K562 (cell line): Measurements from ENCODE around the gene MAP3K6. TPM values are rescaled to one million over a fixed set of nuclear protein-coding genes. Genes with fewer than 3 reads are reported as not detected.

Experiments used
- HCFC1 ChIP-seq: IDR thresholded peaks from 2 replicates; pipeline ENCODE4 v1.6.1; 2012; ENCODE audit warnings: low read depth, low read length, improper control_type of control experiment
- HMBOX1 ChIP-seq: sonication (generic); IDR thresholded peaks from 2 replicates; pipeline ENCODE4 v1.6.1; 2016
- JUND ChIP-seq, 2 experiments: IDR thresholded peaks; 2 replicates in 1 of 2; 3 replicates in 1 of 2; pipeline ENCODE4 v1.6.1; 2011; ENCODE audit warnings: borderline replicate concordance in 2 of 2, low read depth in 2 of 2, low read length in 2 of 2, improper control_type of control experiment in 1 of 2, missing biosample characterization in 1 of 2, missing genetic modification characterization in 1 of 2, missing genetic modification reagents in 1 of 2
- LCOR ChIP-seq: sonication (generic); formaldehyde crosslinking; IDR thresholded peaks from 2 replicates; pipeline ENCODE4 v1.8.0; 2022; ENCODE audit warnings: mild to moderate bottlenecking, missing genetic modification reagents
- MIER1 ChIP-seq: fragments of 450-650 bp; IDR thresholded peaks from 2 replicates; pipeline ENCODE4 v1.6.1; 2016; ENCODE audit warnings: antibody characterized with exemption, mild to moderate bottlenecking, low read depth
- MYBL2 ChIP-seq, 2 experiments: fragments of 450-650 bp in 1 of 2; sonication (generic) in 1 of 2; formaldehyde crosslinking in 1 of 2; IDR thresholded peaks; 2 replicates each; pipeline versions ENCODE4 v1.6.1 to v1.8.1; 2017 to 2022; ENCODE audit warnings: borderline replicate concordance in 1 of 2, inconsistent platforms in 1 of 2, low read depth in 1 of 2, mild to moderate bottlenecking in 1 of 2, missing genetic modification reagents in 1 of 2, moderate library complexity in 1 of 2
- PRDM10 ChIP-seq: fragments of 450-650 bp; IDR thresholded peaks from 2 replicates; pipeline ENCODE4 v1.6.1; 2018; ENCODE audit not compliant: partially characterized antibody
- SPI1 ChIP-seq: IDR thresholded peaks from 2 replicates; pipeline ENCODE4 v1.6.1; 2011; ENCODE audit warnings: low read depth, low read length, control low read depth, borderline replicate concordance
- ZBTB12 ChIP-seq: fragments of 250-450 bp; sonication (Bioruptor Pico); IDR thresholded peaks from 2 replicates; pipeline ENCODE4 v1.4.0; 2020
- polyA plus RNA-seq, 8 experiments: library from polyadenylated mRNA; depleted of rRNA in 4 of 8; stranded (reverse) in 5 of 8; unstranded in 3 of 8; fragments of >200 nt; fragmentation: Nextera tagmentation in 2 of 8; fragmentation: Illumina TruSeq in 1 of 8; extraction: Ambion mirVana in 2 of 8; extraction: Trizol in 1 of 8; gene quantifications; 2 replicates each; pipeline versions ENCODE4 v1.2.1 to v1.2.3, GENCODE V29; 2011 to 2014; ENCODE audit warnings: inconsistent platforms in 1 of 8, missing spikeins in 1 of 8
- total RNA-seq, 7 experiments: library from RNA; depleted of rRNA in 6 of 7; stranded (reverse); fragments of >200 nt in 6 of 7; fragmentation: Illumina TruSeq in 2 of 7; extraction: Trizol in 2 of 7; gene quantifications; 2 replicates each; pipeline versions ENCODE4 v1.2.1 to v1.2.3, GENCODE V29; 2011 to 2021; ENCODE audit warnings: low replicate concordance in 1 of 7

Gene MAP3K6
- total and polyA plus RNA-seq, 9 of the 15 experiments (the other 6 are each of a cell fraction or from before 2014, with no cell fraction given) = 0.99 to 21.9 (median 7.0) TPM

- TF ChIP-seq LCOR (CRISPR knock-in tag) = no peak
- peak; percentile 49; the same call in 1 of the 2 replicates for TF ChIP-seq SPI1
- TF ChIP-seq HCFC1 = no peak
- TF ChIP-seq MIER1 = no peak
- TF ChIP-seq HMBOX1 = no peak
- TF ChIP-seq MYBL2 (IDR thresholded peaks at IDR 0.05; ENCODE audit: low read depth) = no peak
- TF ChIP-seq MYBL2 (CRISPR knock-in tag; IDR thresholded peaks at IDR 0.05; ENCODE audit: borderline replicate concordance) = no peak
- no peak for TF ChIP-seq ZBTB12
- peak; percentile 28 for TF ChIP-seq PRDM10
- no peak for TF ChIP-seq JUND (IDR thresholded peaks at IDR 0.05; ENCODE audit: borderline replicate concordance, low read depth, low read length)
- no peak for TF ChIP-seq JUND (tag; IDR thresholded peaks at IDR 0.05; ENCODE audit: borderline replicate concordance, low read depth, low read length)
Observed at GRCh38 chr1:27318136-27318535, 48.6 kb downstream of the MAP3K6 start (continued).
